K562 (cell line): ENCODE results near the gene KRTAP10-9. TPM values are rescaled to one million over a fixed set of nuclear protein-coding genes. Genes with fewer than 3 reads are reported as not detected.

Experiments
- ATAC-seq: fragments of 200-7000 bp; cut with Tn5 transposase; 3 replicates; pipeline ENCODE4 v1.9.1; 2020; ENCODE audit warnings: moderate library complexity
- BruUV-seq: library from RNA; stranded (reverse); fragments of 400-500 nt; replicated peaks from 2 replicates; lab custom pipeline; 2021; lab: Mats Ljungman, UMichigan
- CTCF ChIA-PET: fragments of 300-600 bp; formaldehyde crosslinking; extraction: SDS; loops from one replicate; lab custom pipeline; 2021; ENCODE audit warnings: low intra/inter-chr PET ratio; lab: Yijun Ruan, JAX
- POLR2A ChIA-PET: fragments of 300-600, 350-650 bp; sonication (Branson Sonifier 250); formaldehyde crosslinking; extraction: SDS; loops from one replicate; lab custom pipeline; 2021; ENCODE audit warnings: antibody characterized with exemption, inconsistent platforms; lab: Yijun Ruan, JAX
- DNase-seq, 4 experiments: peaks; one replicate each; pipeline versions ENCODE4 v3.0.0 to v3.0.0-alpha.2; 2011 to 2018; ENCODE audit warnings: low spot score in 3 of 4, mixed read lengths in 3 of 4; ENCODE audit errors: extremely low read depth in 1 of 4
- FAIRE-seq: peaks from 2 replicates; lab custom pipeline; 2011; peaks lifted over from hg19 to GRCh38; lab: Jason Lieb, UNC
- H2AFZ ChIP-seq: 2 replicates; pipeline ENCODE4 v1.6.0; 2011; ENCODE audit warnings: low read depth, low read length, control low read depth, inconsistent platforms
- H3K27ac ChIP-seq: fragments of 200-600 bp; 3 replicates; pipeline ENCODE4 v1.8.0; 2011; ENCODE audit warnings: low read depth, mild to moderate bottlenecking, control low read depth, inconsistent platforms, low read length, moderate library complexity, mixed read lengths; ENCODE audit errors: extremely low read depth
- H3K27me3 ChIP-seq, 2 experiments: fragments of 300-600 bp in 1 of 2; 2 replicates in 1 of 2; 3 replicates in 1 of 2; pipeline versions ENCODE4 v1.6.0 to v1.8.0; 2011; ENCODE audit warnings: inconsistent platforms in 2 of 2, low read length in 2 of 2, mild to moderate bottlenecking in 1 of 2, mixed read lengths in 1 of 2, moderate library complexity in 1 of 2; ENCODE audit not compliant: control insufficient read depth in 2 of 2, insufficient read depth in 2 of 2
- H3K36me3 ChIP-seq: fragments of 300-600 bp; 3 replicates; pipeline ENCODE4 v1.8.0; 2011; ENCODE audit warnings: mild to moderate bottlenecking, low read length, inconsistent platforms; ENCODE audit not compliant: control insufficient read depth, insufficient read depth
- H3K4me1 ChIP-seq, 2 experiments: fragments of 200-600 bp in 1 of 2; replicated peaks in 1 of 2; 2 replicates in 1 of 2; 3 replicates in 1 of 2; pipeline versions ENCODE4 v1.5.1 to v1.8.0; 2011; ENCODE audit warnings: inconsistent platforms in 2 of 2, low read length in 2 of 2, mild to moderate bottlenecking in 1 of 2, mixed read lengths in 1 of 2, moderate library complexity in 1 of 2; ENCODE audit not compliant: control insufficient read depth in 2 of 2, insufficient read depth in 2 of 2
- H3K4me2 ChIP-seq: 2 replicates; pipeline ENCODE4 v1.6.1; 2011; ENCODE audit warnings: low read length, control low read depth, inconsistent platforms, mixed read lengths; ENCODE audit not compliant: insufficient read depth
- H3K4me3 ChIP-seq: fragments of 200-600 bp; sonication (generic), shearing (Covaris generic); 2 replicates; pipeline ENCODE4 v1.5.1; 2016; ENCODE audit warnings: control low read depth, inconsistent platforms
- H3K79me2 ChIP-seq: fragments of 200-600 bp; 3 replicates; pipeline ENCODE4 v1.8.0; 2011; ENCODE audit warnings: low read length, inconsistent platforms; ENCODE audit not compliant: control insufficient read depth, insufficient read depth
- H3K9ac ChIP-seq, 2 experiments: 2 replicates each; pipeline versions ENCODE4 v1.6.0 to v1.6.1; 2011; ENCODE audit warnings: low read depth in 2 of 2, low read length in 2 of 2, control low read depth in 1 of 2, inconsistent platforms in 1 of 2, mild to moderate bottlenecking in 1 of 2, mixed read lengths in 1 of 2; ENCODE audit not compliant: insufficient read depth in 1 of 2
- H3K9me1 ChIP-seq: one replicate; pipeline ENCODE4 v1.6.0; 2011; ENCODE audit warnings: inconsistent platforms, mild to moderate bottlenecking, low read length, moderate library complexity; ENCODE audit not compliant: control insufficient read depth, insufficient read depth
- H3K9me3 ChIP-seq: replicated peaks from 2 replicates; pipeline ENCODE4 v1.5.1; 2011; ENCODE audit warnings: low read depth, low read length, inconsistent platforms; ENCODE audit not compliant: control insufficient read depth, insufficient read depth
- H4K20me1 ChIP-seq: replicated peaks from 2 replicates; pipeline ENCODE4 v1.6.1; 2011; ENCODE audit warnings: low read length, inconsistent platforms, mixed read lengths; ENCODE audit not compliant: control insufficient read depth, insufficient read depth
- CBX1 ChIP-seq: sonication (generic); IDR thresholded peaks from 2 replicates; pipeline ENCODE4 v1.6.1; 2016; ENCODE audit warnings: antibody characterized with exemption, low read depth, mild to moderate bottlenecking
- ZBTB40 ChIP-seq, 2 experiments: fragments of 450-650 bp in 1 of 2; sonication (generic) in 1 of 2; formaldehyde crosslinking in 1 of 2; IDR thresholded peaks; 2 replicates each; pipeline versions ENCODE4 v1.7.1 to v1.9.0; 2016 to 2022; ENCODE audit warnings: inconsistent platforms in 1 of 2, mild to moderate bottlenecking in 1 of 2, missing genetic modification reagents in 1 of 2
- WGBS: fragments of 100-300 bp; shearing (Covaris generic); methylation state at CpG from one replicate; pipeline ENCODE4 v1.1.6; 2016; ENCODE audit warnings: low coverage, mixed read lengths; ENCODE audit not compliant: insufficient coverage; ENCODE audit errors: missing lambda C conversion rate; 5-methylcytosine and 5-hydroxymethylcytosine counted together
- in situ Hi-C: fragments of 300-500 bp; cut with MboI; formaldehyde crosslinking; loops from 4 replicates; pipeline ENCODE4 v1.15.0; 2018; ENCODE audit warnings: inconsistent platforms, mixed read lengths
- intact Hi-C: fragments of 100-400 bp; cut with micrococcal nuclease; formaldehyde crosslinking; loops from 2 replicates; pipeline ENCODE4 v1.14.2; 2022
- polyA plus RNA-seq, 8 experiments: library from polyadenylated mRNA; depleted of rRNA in 4 of 8; stranded (reverse) in 5 of 8; unstranded in 3 of 8; fragments of >200 nt; fragmentation: Nextera tagmentation in 2 of 8; fragmentation: Illumina TruSeq in 1 of 8; extraction: Ambion mirVana in 2 of 8; extraction: Trizol in 1 of 8; gene quantifications; 2 replicates each; pipeline versions ENCODE4 v1.2.1 to v1.2.3, GENCODE V29; 2011 to 2014; ENCODE audit warnings: inconsistent platforms in 1 of 8, missing spikeins in 1 of 8
- total RNA-seq, 7 experiments: library from RNA; depleted of rRNA in 6 of 7; stranded (reverse); fragments of >200 nt in 6 of 7; fragmentation: Illumina TruSeq in 2 of 7; extraction: Trizol in 2 of 7; gene quantifications; 2 replicates each; pipeline versions ENCODE4 v1.2.1 to v1.2.3, GENCODE V29; 2011 to 2021; ENCODE audit warnings: low replicate concordance in 1 of 7

KRTAP10-9 gene
- total and polyA plus RNA-seq, 9 of the 15 experiments (the other 6 are each of a cell fraction or from before 2014, with no cell fraction given), result not detected

GRCh38 chr21:44603109-44603875, 23.6 kb upstream of the KRTAP10-9 start:
- H3K4me3 ChIP-seq, result no peak overlapping the region
- peaks cover 0 to 16% of the 10 kb centered on the region in 2 experiments; a peak in 1 of 5 replicates for H3K4me1 ChIP-seq
- FAIRE-seq, result no peak

More at GRCh38 chr21:44603109-44603875, 23.6 kb upstream of the KRTAP10-9 start:
- Histone ChIP-seq H3K9me3 (no peaks in the 10 kb centered on the region; the same call in 1 of the 2 replicates), H3K4me2 (no peak overlapping the region), H4K20me1 (no peaks in the 10 kb centered on the region), H3K36me3 (no peaks in the 10 kb centered on the region), H3K27me3 (peaks cover 9 to 43% of the 10 kb centered on the region in 2 experiments; a peak in 4 of 5 replicates), H3K9ac (no peak overlapping the region), H3K9me1 (no peaks in the 10 kb centered on the region), H2AFZ (no peak overlapping the region), H3K27ac (no peak overlapping the region), H3K79me2 (no peaks in the 10 kb centered on the region)
- TF ChIP-seq CBX1, result no peak
- TF ChIP-seq ZBTB40 (IDR thresholded peaks at IDR 0.05), result no peak
- no peak for TF ChIP-seq ZBTB40 (CRISPR knock-in tag; IDR thresholded peaks at IDR 0.05)
- CTCF ChIA-PET, result no interaction called here
- intact Hi-C loops, result no loop called here
- WGBS, result 0% methylated on average over 17 of the region's 17 CpGs
- in situ Hi-C loops, result no loop called here
- BruUV-seq, result no TSS peak
- DNase-seq (no peak), ATAC-seq (no peak)
- POLR2A ChIA-PET, result no interaction called here
